HepG2 (cell line): ENCODE results near the gene PHACTR1. TPM values are rescaled to one million over a fixed set of nuclear protein-coding genes. Genes with fewer than 3 reads are reported as not detected.

Experiments
- CREB1 ChIP-seq, 2 experiments: fragments of 450-650 bp in 1 of 2; IDR thresholded peaks; 2 replicates each; pipeline ENCODE4 v1.6.1; 2016 to 2017; ENCODE audit warnings: control low read depth in 1 of 2, mild to moderate bottlenecking in 1 of 2, missing compliant biosample characterization in 1 of 2, missing genetic modification characterization in 1 of 2
- HNRNPK ChIP-seq: fragments of 200-400 bp; formaldehyde crosslinking; IDR thresholded peaks from 2 replicates; pipeline ENCODE4 v1.6.1; 2018; ENCODE audit warnings: low read length, low read depth, moderate library complexity, mild to moderate bottlenecking; ENCODE audit not compliant: poor library complexity, severe bottlenecking
- LCORL ChIP-seq, 2 experiments: fragments of 450-650 bp in 1 of 2; sonication (generic) in 1 of 2; formaldehyde crosslinking in 1 of 2; IDR thresholded peaks; 2 replicates each; pipeline versions ENCODE4 v1.5.0 to v1.6.1; 2017 to 2020; ENCODE audit warnings: antibody characterized with exemption in 1 of 2, missing genetic modification reagents in 1 of 2
- PAF1 ChIP-seq: IDR thresholded peaks from 2 replicates; pipeline ENCODE4 v1.6.1; 2016; ENCODE audit warnings: missing genetic modification reagents, missing compliant biosample characterization
- polyA plus RNA-seq, 8 experiments: library from polyadenylated mRNA; depleted of rRNA in 3 of 8; stranded (reverse) in 7 of 8; unstranded in 1 of 8; fragments of >200 nt; fragmentation: Illumina TruSeq in 4 of 8; extraction: Trizol in 4 of 8; gene quantifications; 2 replicates each; pipeline versions ENCODE4 v1.2.1 to v1.2.3, GENCODE V29; 2011 to 2016; ENCODE audit warnings: low read depth in 4 of 8, missing spikeins in 1 of 8, mixed read lengths in 1 of 8; ENCODE audit not compliant: insufficient read depth in 1 of 8
- total RNA-seq, 5 experiments: library from RNA; depleted of rRNA; stranded (reverse); fragments of >200 nt; fragmentation: Illumina TruSeq; extraction: Trizol; gene quantifications; 2 replicates each; pipeline ENCODE4 v1.2.3, GENCODE V29; 2016; ENCODE audit warnings: low read depth in 1 of 5
- TF ChIP-seq, protein P1 (sequence below): sonication (generic); formaldehyde crosslinking; IDR thresholded peaks from 2 replicates; pipeline ENCODE4 v1.4.0; 2020; ENCODE audit warnings: mild to moderate bottlenecking, missing genetic modification reagents, borderline replicate concordance
- TF ChIP-seq, protein P2 (sequence below): sonication (generic); formaldehyde crosslinking; IDR thresholded peaks from 2 replicates; pipeline ENCODE4 v1.4.0; 2020; ENCODE audit warnings: mild to moderate bottlenecking, missing genetic modification reagents
- TF ChIP-seq, protein P3 (sequence below): sonication (generic); formaldehyde crosslinking; IDR thresholded peaks from 2 replicates; pipeline ENCODE4 v1.5.0; 2020; ENCODE audit warnings: mild to moderate bottlenecking, low read depth, missing genetic modification reagents, borderline replicate concordance
- TF ChIP-seq, protein P4 (sequence below): IDR thresholded peaks from 2 replicates; pipeline ENCODE4 v1.4.0; 2020; ENCODE audit warnings: mild to moderate bottlenecking, missing genetic modification reagents
- TF ChIP-seq, protein P5 (sequence below): sonication (generic); formaldehyde crosslinking; conservative IDR thresholded peaks from 2 replicates; pipeline ENCODE4 v1.4.0; 2020; ENCODE audit warnings: missing genetic modification reagents

The PHACTR1 gene
- total and polyA plus RNA-seq, 2 of the 13 experiments (the other 11 are each of a cell fraction or from before 2014, with no cell fraction given), result 0.09 TPM; not detected in 1

DNA sequence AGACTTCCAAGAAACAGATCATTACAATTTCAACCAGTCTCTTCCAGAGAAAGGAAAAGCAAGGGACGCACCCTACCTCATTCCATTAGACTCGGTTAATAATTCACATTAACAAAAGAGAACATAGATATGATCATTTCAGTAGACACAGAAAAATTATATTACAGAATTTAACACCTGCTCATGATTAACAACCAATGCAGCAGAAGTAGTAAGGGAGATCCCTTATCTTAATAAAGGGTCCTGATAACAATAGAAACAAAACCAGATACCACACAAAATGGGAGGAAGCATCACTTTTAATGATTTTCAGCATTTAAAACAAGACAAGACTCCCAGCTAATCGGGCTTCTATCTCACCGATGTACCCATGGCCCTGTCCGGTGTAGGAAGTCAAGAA is 396.8 kb downstream of the PHACTR1 start (continued):
- TF ChIP-seq, protein P1, sequence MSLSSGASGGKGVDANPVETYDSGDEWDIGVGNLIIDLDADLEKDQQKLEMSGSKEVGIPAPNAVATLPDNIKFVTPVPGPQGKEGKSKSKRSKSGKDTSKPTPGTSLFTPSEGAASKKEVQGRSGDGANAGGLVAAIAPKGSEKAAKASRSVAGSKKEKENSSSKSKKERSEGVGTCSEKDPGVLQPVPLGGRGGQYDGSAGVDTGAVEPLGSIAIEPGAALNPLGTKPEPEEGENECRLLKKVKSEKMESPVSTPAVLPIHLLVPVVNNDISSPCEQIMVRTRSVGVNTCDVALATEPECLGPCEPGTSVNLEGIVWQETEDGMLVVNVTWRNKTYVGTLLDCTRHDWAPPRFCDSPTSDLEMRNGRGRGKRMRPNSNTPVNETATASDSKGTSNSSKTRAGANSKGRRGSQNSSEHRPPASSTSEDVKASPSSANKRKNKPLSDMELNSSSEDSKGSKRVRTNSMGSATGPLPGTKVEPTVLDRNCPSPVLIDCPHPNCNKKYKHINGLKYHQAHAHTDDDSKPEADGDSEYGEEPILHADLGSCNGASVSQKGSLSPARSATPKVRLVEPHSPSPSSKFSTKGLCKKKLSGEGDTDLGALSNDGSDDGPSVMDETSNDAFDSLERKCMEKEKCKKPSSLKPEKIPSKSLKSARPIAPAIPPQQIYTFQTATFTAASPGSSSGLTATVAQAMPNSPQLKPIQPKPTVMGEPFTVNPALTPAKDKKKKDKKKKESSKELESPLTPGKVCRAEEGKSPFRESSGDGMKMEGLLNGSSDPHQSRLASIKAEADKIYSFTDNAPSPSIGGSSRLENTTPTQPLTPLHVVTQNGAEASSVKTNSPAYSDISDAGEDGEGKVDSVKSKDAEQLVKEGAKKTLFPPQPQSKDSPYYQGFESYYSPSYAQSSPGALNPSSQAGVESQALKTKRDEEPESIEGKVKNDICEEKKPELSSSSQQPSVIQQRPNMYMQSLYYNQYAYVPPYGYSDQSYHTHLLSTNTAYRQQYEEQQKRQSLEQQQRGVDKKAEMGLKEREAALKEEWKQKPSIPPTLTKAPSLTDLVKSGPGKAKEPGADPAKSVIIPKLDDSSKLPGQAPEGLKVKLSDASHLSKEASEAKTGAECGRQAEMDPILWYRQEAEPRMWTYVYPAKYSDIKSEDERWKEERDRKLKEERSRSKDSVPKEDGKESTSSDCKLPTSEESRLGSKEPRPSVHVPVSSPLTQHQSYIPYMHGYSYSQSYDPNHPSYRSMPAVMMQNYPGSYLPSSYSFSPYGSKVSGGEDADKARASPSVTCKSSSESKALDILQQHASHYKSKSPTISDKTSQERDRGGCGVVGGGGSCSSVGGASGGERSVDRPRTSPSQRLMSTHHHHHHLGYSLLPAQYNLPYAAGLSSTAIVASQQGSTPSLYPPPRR (CRISPR knock-in tag), result no peak
- TF ChIP-seq LCORL (IDR thresholded peaks at IDR 0.05) (no peak), LCORL (CRISPR knock-in tag; IDR thresholded peaks at IDR 0.05) (no peak), HNRNPK (no peak), PAF1 (CRISPR knock-in tag) (no peak), CREB1 (IDR thresholded peaks at IDR 0.05) (no peak), CREB1 (CRISPR knock-in tag; IDR thresholded peaks at IDR 0.05) (no peak)
- TF ChIP-seq, protein P2, sequence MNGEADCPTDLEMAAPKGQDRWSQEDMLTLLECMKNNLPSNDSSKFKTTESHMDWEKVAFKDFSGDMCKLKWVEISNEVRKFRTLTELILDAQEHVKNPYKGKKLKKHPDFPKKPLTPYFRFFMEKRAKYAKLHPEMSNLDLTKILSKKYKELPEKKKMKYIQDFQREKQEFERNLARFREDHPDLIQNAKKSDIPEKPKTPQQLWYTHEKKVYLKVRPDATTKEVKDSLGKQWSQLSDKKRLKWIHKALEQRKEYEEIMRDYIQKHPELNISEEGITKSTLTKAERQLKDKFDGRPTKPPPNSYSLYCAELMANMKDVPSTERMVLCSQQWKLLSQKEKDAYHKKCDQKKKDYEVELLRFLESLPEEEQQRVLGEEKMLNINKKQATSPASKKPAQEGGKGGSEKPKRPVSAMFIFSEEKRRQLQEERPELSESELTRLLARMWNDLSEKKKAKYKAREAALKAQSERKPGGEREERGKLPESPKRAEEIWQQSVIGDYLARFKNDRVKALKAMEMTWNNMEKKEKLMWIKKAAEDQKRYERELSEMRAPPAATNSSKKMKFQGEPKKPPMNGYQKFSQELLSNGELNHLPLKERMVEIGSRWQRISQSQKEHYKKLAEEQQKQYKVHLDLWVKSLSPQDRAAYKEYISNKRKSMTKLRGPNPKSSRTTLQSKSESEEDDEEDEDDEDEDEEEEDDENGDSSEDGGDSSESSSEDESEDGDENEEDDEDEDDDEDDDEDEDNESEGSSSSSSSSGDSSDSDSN (CRISPR knock-in tag), result no peak
- TF ChIP-seq, protein P3, sequence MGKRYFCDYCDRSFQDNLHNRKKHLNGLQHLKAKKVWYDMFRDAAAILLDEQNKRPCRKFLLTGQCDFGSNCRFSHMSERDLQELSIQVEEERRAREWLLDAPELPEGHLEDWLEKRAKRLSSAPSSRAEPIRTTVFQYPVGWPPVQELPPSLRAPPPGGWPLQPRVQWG (CRISPR knock-in tag), result no peak
- TF ChIP-seq, protein P4, sequence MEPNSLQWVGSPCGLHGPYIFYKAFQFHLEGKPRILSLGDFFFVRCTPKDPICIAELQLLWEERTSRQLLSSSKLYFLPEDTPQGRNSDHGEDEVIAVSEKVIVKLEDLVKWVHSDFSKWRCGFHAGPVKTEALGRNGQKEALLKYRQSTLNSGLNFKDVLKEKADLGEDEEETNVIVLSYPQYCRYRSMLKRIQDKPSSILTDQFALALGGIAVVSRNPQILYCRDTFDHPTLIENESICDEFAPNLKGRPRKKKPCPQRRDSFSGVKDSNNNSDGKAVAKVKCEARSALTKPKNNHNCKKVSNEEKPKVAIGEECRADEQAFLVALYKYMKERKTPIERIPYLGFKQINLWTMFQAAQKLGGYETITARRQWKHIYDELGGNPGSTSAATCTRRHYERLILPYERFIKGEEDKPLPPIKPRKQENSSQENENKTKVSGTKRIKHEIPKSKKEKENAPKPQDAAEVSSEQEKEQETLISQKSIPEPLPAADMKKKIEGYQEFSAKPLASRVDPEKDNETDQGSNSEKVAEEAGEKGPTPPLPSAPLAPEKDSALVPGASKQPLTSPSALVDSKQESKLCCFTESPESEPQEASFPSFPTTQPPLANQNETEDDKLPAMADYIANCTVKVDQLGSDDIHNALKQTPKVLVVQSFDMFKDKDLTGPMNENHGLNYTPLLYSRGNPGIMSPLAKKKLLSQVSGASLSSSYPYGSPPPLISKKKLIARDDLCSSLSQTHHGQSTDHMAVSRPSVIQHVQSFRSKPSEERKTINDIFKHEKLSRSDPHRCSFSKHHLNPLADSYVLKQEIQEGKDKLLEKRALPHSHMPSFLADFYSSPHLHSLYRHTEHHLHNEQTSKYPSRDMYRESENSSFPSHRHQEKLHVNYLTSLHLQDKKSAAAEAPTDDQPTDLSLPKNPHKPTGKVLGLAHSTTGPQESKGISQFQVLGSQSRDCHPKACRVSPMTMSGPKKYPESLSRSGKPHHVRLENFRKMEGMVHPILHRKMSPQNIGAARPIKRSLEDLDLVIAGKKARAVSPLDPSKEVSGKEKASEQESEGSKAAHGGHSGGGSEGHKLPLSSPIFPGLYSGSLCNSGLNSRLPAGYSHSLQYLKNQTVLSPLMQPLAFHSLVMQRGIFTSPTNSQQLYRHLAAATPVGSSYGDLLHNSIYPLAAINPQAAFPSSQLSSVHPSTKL (CRISPR knock-in tag), result no peak
- TF ChIP-seq, protein P5, sequence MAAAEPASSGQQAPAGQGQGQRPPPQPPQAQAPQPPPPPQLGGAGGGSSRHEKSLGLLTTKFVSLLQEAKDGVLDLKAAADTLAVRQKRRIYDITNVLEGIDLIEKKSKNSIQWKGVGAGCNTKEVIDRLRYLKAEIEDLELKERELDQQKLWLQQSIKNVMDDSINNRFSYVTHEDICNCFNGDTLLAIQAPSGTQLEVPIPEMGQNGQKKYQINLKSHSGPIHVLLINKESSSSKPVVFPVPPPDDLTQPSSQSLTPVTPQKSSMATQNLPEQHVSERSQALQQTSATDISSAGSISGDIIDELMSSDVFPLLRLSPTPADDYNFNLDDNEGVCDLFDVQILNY, result no peak
